H9 (cell line): Measurements from ENCODE around the gene CACNB2. TPM values are rescaled to one million over a fixed set of nuclear protein-coding genes. Genes with fewer than 3 reads are reported as not detected.

Experiments used
- DNase-seq: peaks from one replicate; pipeline ENCODE4 v3.0.0-alpha.2; 2017
- H2AFZ ChIP-seq: one replicate; pipeline ENCODE4 v1.6.1; 2013; ENCODE audit warnings: mild to moderate bottlenecking, low read length, control low read depth, moderate library complexity
- H2AK5ac ChIP-seq: 2 replicates; pipeline ENCODE4 v1.6.1; 2013; ENCODE audit warnings: low read length, control low read depth, mixed read lengths; ENCODE audit not compliant: insufficient read length
- H2BK120ac ChIP-seq: one replicate; pipeline ENCODE4 v1.6.1; 2013; ENCODE audit warnings: low read depth, mild to moderate bottlenecking, low read length, control low read depth, inconsistent platforms; ENCODE audit not compliant: poor library complexity, severe bottlenecking
- H2BK12ac ChIP-seq: 2 replicates; pipeline ENCODE4 v1.6.1; 2013; ENCODE audit warnings: low read length, control low read depth, mixed read lengths, low read depth; ENCODE audit not compliant: insufficient read length
- H2BK15ac ChIP-seq: 2 replicates; pipeline ENCODE4 v1.6.1; 2013; ENCODE audit warnings: low read depth, low read length, control low read depth
- H2BK20ac ChIP-seq: one replicate; pipeline ENCODE4 v1.6.1; 2013; ENCODE audit warnings: low read depth, mild to moderate bottlenecking, low read length, control low read depth, inconsistent platforms; ENCODE audit not compliant: poor library complexity, severe bottlenecking
- H2BK5ac ChIP-seq: 2 replicates; pipeline ENCODE4 v1.6.1; 2013; ENCODE audit warnings: low read length, control low read depth, mixed read lengths; ENCODE audit not compliant: insufficient read length
- H3K14ac ChIP-seq: 2 replicates; pipeline ENCODE4 v1.6.1; 2013; ENCODE audit warnings: low read length, control low read depth; ENCODE audit not compliant: insufficient read depth
- H3K18ac ChIP-seq: 2 replicates; pipeline ENCODE4 v1.6.1; 2013; ENCODE audit warnings: low read depth, mild to moderate bottlenecking, mixed read lengths, low read length, control low read depth; ENCODE audit not compliant: insufficient read length
- H3K23ac ChIP-seq: 2 replicates; pipeline ENCODE4 v1.6.1; 2013; ENCODE audit warnings: low read length, control low read depth, mixed read lengths, low read depth; ENCODE audit not compliant: insufficient read length
- H3K23me2 ChIP-seq: 2 replicates; pipeline ENCODE4 v1.6.1; 2013; ENCODE audit warnings: low read depth, mild to moderate bottlenecking, mixed read lengths, low read length, control low read depth; ENCODE audit not compliant: insufficient read length, poor library complexity, severe bottlenecking
- H3K27ac ChIP-seq: 2 replicates; pipeline ENCODE4 v1.5.1; 2013; ENCODE audit warnings: low read length, control low read depth, mixed read lengths, low read depth; ENCODE audit not compliant: insufficient read length
- H3K27me3 ChIP-seq: 2 replicates; pipeline ENCODE4 v1.6.1; 2013; ENCODE audit warnings: low read length, control low read depth, inconsistent platforms; ENCODE audit not compliant: insufficient read depth
- H3K4ac ChIP-seq: 2 replicates; pipeline ENCODE4 v1.6.1; 2013; ENCODE audit warnings: low read depth, mild to moderate bottlenecking, control low read depth, inconsistent platforms, low read length, moderate library complexity
- H3K4me1 ChIP-seq: 2 replicates; pipeline ENCODE4 v1.6.1; 2013; ENCODE audit warnings: low read length, control low read depth, inconsistent platforms; ENCODE audit not compliant: insufficient read depth
- H3K4me2 ChIP-seq: 2 replicates; pipeline ENCODE4 v1.6.1; 2013; ENCODE audit warnings: low read length, control low read depth, mixed read lengths; ENCODE audit not compliant: insufficient read length, insufficient read depth
- H3K56ac ChIP-seq: 2 replicates; pipeline ENCODE4 v1.6.1; 2013; ENCODE audit warnings: low read depth, mild to moderate bottlenecking, mixed read lengths, low read length, control low read depth; ENCODE audit not compliant: insufficient read length
- H3K79me1 ChIP-seq: 2 replicates; pipeline ENCODE4 v1.6.1; 2013; ENCODE audit warnings: low read depth, mild to moderate bottlenecking, moderate library complexity, low read length, control low read depth, inconsistent platforms; ENCODE audit not compliant: insufficient read depth, poor library complexity, severe bottlenecking
- H3K79me2 ChIP-seq: 2 replicates; pipeline ENCODE4 v1.6.1; 2013; ENCODE audit warnings: low read length, control low read depth, inconsistent platforms; ENCODE audit not compliant: insufficient read depth
- H3K9ac ChIP-seq: 2 replicates; pipeline ENCODE4 v1.6.1; 2013; ENCODE audit warnings: low read length, control low read depth, mixed read lengths; ENCODE audit not compliant: insufficient read length; ENCODE audit errors: extremely low read depth
- H3K9me3 ChIP-seq: one replicate; pipeline ENCODE4 v1.6.1; 2013; ENCODE audit warnings: low read depth, low read length, inconsistent platforms; ENCODE audit not compliant: control insufficient read depth
- H3T11ph ChIP-seq: one replicate; pipeline ENCODE4 v1.6.1; 2013; ENCODE audit warnings: mild to moderate bottlenecking, low read length, control low read depth, inconsistent platforms
- H4K20me1 ChIP-seq: one replicate; pipeline ENCODE4 v1.6.1; 2013; ENCODE audit not compliant: control insufficient read depth, insufficient read length, insufficient read depth
- H4K5ac ChIP-seq: 2 replicates; pipeline ENCODE4 v1.6.1; 2013; ENCODE audit warnings: low read depth, mild to moderate bottlenecking, mixed read lengths, low read length, control low read depth; ENCODE audit not compliant: insufficient read length
- H4K8ac ChIP-seq: replicated peaks from 2 replicates; pipeline ENCODE4 v1.6.1; 2013; ENCODE audit warnings: low read length, control low read depth, mixed read lengths, low read depth; ENCODE audit not compliant: insufficient read length
- H4K91ac ChIP-seq: 2 replicates; pipeline ENCODE4 v1.6.1; 2013; ENCODE audit warnings: low read depth, mild to moderate bottlenecking, moderate library complexity, mixed read lengths, low read length, control low read depth; ENCODE audit not compliant: insufficient read length
- H3K27ac Mint-ChIP-seq, 3 experiments: 2 replicates in 2 of 3; 3 replicates in 1 of 3; pipeline ENCODE4 v1.8.0; 2020 to 2021; ENCODE audit warnings: mixed read lengths in 3 of 3, mild to moderate bottlenecking in 1 of 3, moderate library complexity in 1 of 3
- H3K27me3 Mint-ChIP-seq: 2 replicates; pipeline ENCODE4 v1.8.0; 2021; ENCODE audit warnings: low read depth, mild to moderate bottlenecking, moderate library complexity, mixed read lengths
- H3K36me3 Mint-ChIP-seq, 3 experiments: 2 replicates in 2 of 3; 3 replicates in 1 of 3; pipeline ENCODE4 v1.8.0; 2020 to 2021; ENCODE audit warnings: low read depth in 3 of 3, mixed read lengths in 3 of 3; ENCODE audit not compliant: insufficient read depth in 1 of 3
- H3K4me1 Mint-ChIP-seq, 2 experiments: 2 replicates each; pipeline ENCODE4 v1.8.0; 2020; ENCODE audit warnings: mixed read lengths in 2 of 2
- H3K4me3 Mint-ChIP-seq, 2 experiments: 2 replicates in 1 of 2; 3 replicates in 1 of 2; pipeline ENCODE4 v1.8.0; 2020 to 2021; ENCODE audit warnings: mild to moderate bottlenecking in 2 of 2, mixed read lengths in 2 of 2, moderate library complexity in 1 of 2
- H3K9me3 Mint-ChIP-seq, 2 experiments: 2 replicates in 1 of 2; 3 replicates in 1 of 2; pipeline ENCODE4 v1.8.0; 2020; ENCODE audit warnings: mild to moderate bottlenecking in 2 of 2, mixed read lengths in 2 of 2, moderate library complexity in 1 of 2
- CTCF ChIP-seq: fragments of 200-600 bp; sonication (generic); conservative IDR thresholded peaks from 3 replicates; pipeline ENCODE4 v1.8.0; 2021; ENCODE audit warnings: antibody characterized with exemption, mild to moderate bottlenecking
- WGBS: extraction: QIAGEN DNeasy Blood & Tissue Kit; methylation state at CpG from one replicate; pipeline ENCODE4 v1.1.7; 2013; ENCODE audit warnings: missing lambda C conversion rate, low lambda C conversion rate, mixed read lengths; ENCODE audit not compliant: insufficient read length; ENCODE audit errors: extremely low coverage; 5-methylcytosine and 5-hydroxymethylcytosine counted together
- total RNA-seq: library from RNA; stranded (reverse); gene quantifications from 2 replicates; pipeline ENCODE4 v1.2.1, GENCODE V29; 2021

Gene CACNB2
- total RNA-seq, 1 experiment from 2014 or later: 2.6 TPM

- H4K91ac ChIP-seq: no peak overlapping the region
- no peak overlapping the region for H3K18ac ChIP-seq
- H3K79me2 ChIP-seq: no peaks in the 10 kb centered on the region
- no peak overlapping the region for H3K14ac ChIP-seq
- WGBS: no CpG with 5 or more reads among the region's 3 CpGs
- H3K4me1 Mint-ChIP-seq: peaks cover 16 to 20% of the 10 kb centered on the region in 2 experiments
- no peak overlapping the region for H2AFZ ChIP-seq
- H3K27me3 Mint-ChIP-seq: no peaks in the 10 kb centered on the region
- no peak overlapping the region for H2BK120ac ChIP-seq
- H3K23ac ChIP-seq: no peak overlapping the region
- no peak overlapping the region for H4K8ac ChIP-seq
- no peak overlapping the region for H2BK5ac ChIP-seq
- H3K79me1 ChIP-seq: no peaks in the 10 kb centered on the region
- H4K5ac ChIP-seq: no peak overlapping the region
- H2BK12ac ChIP-seq: no peak overlapping the region
- no peaks in the 10 kb centered on the region for H3K9me3 Mint-ChIP-seq
- DNase-seq: no peak
- H3K4me2 ChIP-seq: no peak overlapping the region
- H3K36me3 Mint-ChIP-seq: no peaks in the 10 kb centered on the region
- H3K9me3 ChIP-seq: no peaks in the 10 kb centered on the region
- H3T11ph ChIP-seq: no peak overlapping the region
- H2BK20ac ChIP-seq: no peak overlapping the region
- no peak overlapping the region; a peak in 1 of 5 replicates for H3K4me3 Mint-ChIP-seq
- H3K27ac ChIP-seq: no peak overlapping the region
- no peak overlapping the region for H3K9ac ChIP-seq
- H2BK15ac ChIP-seq: no peak overlapping the region
- H3K23me2 ChIP-seq: no peaks in the 10 kb centered on the region
- no peaks in the 10 kb centered on the region; the same call in 1 of the 2 replicates for H3K4me1 ChIP-seq
- H2AK5ac ChIP-seq: no peak overlapping the region
- H3K27me3 ChIP-seq: no peaks in the 10 kb centered on the region
- H3K4ac ChIP-seq: no peak overlapping the region
- no peak for TF ChIP-seq CTCF
- no peak overlapping the region for H3K56ac ChIP-seq
- H4K20me1 ChIP-seq: no peaks in the 10 kb centered on the region
- H3K27ac Mint-ChIP-seq: no peak overlapping the region
These were observed 361.0 kb downstream of the CACNB2 start for GRCh38 chr10:18501198-18501597.
